ENCODE measurements around the gene STARD13.
"Not testable (repeated sequence)": the region's sequence is repeated elsewhere in the genome, so short reads cannot be mapped to it uniquely, and the experiment has no call there.

- not testable (repeated sequence) for TF ChIP-seq CTCF (IDR thresholded peaks at IDR 0.05; ENCODE audit: low read length); EZH2phosphoT487 (IDR thresholded peaks at IDR 0.05; ENCODE audit: low read length); EZH2 (optimal IDR thresholded peaks at IDR 0.05; ENCODE audit: low read depth, low read length)
These were observed 43.2 kb downstream of the STARD13 start for GRCh38 chr13:33242372-33242771.

All from MM.1S (cell line).